ENCODE data around the gene PRRT4.

Gene PRRT4

DNA sequence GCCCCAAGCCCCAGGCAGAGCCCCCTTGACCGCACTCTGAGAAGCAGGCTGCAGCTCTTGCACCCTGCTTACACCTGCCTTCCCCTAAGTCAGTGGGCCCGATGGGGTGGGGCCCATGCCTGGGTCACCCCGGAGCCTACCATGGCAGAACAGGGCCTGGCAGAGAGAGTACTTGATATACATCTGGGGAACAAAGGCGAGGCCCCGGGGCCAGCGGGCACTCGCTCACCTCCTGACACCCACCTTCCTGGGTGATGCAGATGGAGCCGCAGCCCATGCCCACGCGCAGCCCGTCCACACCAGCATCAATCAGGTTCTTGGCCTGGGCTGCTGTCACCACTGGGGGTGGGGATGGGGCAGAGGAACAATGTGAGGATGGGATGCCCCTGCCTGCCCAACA, 34.9 kb upstream of the PRRT4 start:
- Histone ChIP-seq H3K36me3 (ENCODE audit: control insufficient read depth, insufficient read depth, low read length) (peaks cover 66% of the 10 kb centered on the region), H3K9me3 (ENCODE audit: control insufficient read depth, low read length) (no peaks in the 10 kb centered on the region)

DNA sequence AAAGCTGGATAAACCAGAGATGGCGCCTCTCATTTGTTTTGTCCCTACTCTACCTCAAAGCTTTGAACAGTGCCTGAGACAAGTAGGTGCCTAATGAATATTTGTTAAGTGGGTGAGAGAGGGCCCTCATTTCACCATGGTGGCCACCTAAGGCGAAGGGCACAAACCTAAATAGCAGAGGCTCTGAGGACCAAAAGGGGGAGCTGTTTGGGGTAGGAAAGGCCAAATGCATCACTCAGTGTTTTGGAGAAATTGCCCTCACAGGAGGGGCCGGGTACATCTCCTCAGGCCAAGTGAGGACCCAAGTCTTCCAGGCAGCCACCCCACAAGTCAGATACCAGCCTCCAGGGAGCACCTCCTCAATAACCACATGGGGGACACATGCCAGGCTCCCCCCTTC, 34.3 kb upstream of the PRRT4 start:
- H3K4me1 ChIP-seq (ENCODE audit: control insufficient read depth, insufficient read depth, low read length, poor library complexity, severe bottlenecking): no peaks in the 10 kb centered on the region
- H3K9me3 ChIP-seq (ENCODE audit: control insufficient read depth, low read length): no peaks in the 10 kb centered on the region
- peaks cover 59% of the 10 kb centered on the region for H3K36me3 ChIP-seq (ENCODE audit: control insufficient read depth, insufficient read depth, low read length)
- H3K4me3 ChIP-seq (ENCODE audit: insufficient read depth, low read depth, low read length, poor library complexity, severe bottlenecking): no peak overlapping the region
- no peak for DNase-seq
- H3K27ac ChIP-seq (ENCODE audit: insufficient read depth, low read length, poor library complexity, severe bottlenecking): no peak overlapping the region
- no peaks in the 10 kb centered on the region for H3K27me3 ChIP-seq (replicated peaks; ENCODE audit: control insufficient read depth, insufficient read depth, low read length, poor library complexity, severe bottlenecking)

More for the DNA sequence above, 34.9 kb upstream of the PRRT4 start:
- H3K27me3 ChIP-seq (replicated peaks; ENCODE audit: control insufficient read depth, insufficient read depth, low read length, poor library complexity, severe bottlenecking): no peaks in the 10 kb centered on the region
- no peak for DNase-seq
- H3K4me1 ChIP-seq (ENCODE audit: control insufficient read depth, insufficient read depth, low read length, poor library complexity, severe bottlenecking): no peaks in the 10 kb centered on the region
- no peak overlapping the region for H3K4me3 ChIP-seq (ENCODE audit: insufficient read depth, low read depth, low read length, poor library complexity, severe bottlenecking)
- H3K27ac ChIP-seq (ENCODE audit: insufficient read depth, low read length, poor library complexity, severe bottlenecking): no peak overlapping the region

DNA sequence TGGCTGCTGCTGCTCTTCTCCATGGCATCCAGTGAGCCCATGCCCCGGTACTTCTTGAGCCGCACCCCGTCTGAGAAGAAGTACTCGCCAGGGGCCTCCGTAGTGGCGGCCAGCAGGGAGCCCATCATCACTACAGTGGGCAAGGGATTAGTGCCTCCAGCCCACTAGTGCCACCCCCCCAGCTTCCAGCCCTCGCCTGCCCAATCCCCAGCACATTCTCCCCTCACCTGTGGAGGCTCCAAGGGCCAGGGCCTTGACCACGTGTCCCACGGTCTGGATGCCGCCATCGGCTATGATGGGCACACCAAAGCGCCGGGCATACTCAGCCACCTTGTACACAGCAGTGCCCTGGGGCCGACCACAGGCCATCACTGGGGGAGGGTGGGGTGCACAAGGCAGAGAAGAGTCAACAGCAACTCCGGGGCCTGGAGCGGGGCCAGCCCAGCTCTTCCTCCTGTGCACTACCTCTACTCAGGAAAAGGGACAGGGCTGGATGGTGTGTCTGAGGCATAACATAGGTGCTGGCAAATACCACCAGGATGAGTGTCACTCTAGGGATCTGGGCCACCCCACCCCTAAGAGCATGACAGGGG, 33.5 kb upstream of the PRRT4 start:
- H3K27ac ChIP-seq (ENCODE audit: insufficient read depth, low read length, poor library complexity, severe bottlenecking): no peak overlapping the region
- H3K36me3 ChIP-seq (ENCODE audit: control insufficient read depth, insufficient read depth, low read length): peaks cover 53% of the 10 kb centered on the region
- H3K4me1 ChIP-seq (ENCODE audit: control insufficient read depth, insufficient read depth, low read length, poor library complexity, severe bottlenecking): no peaks in the 10 kb centered on the region
- no peaks in the 10 kb centered on the region for H3K27me3 ChIP-seq (replicated peaks; ENCODE audit: control insufficient read depth, insufficient read depth, low read length, poor library complexity, severe bottlenecking)
- no peaks in the 10 kb centered on the region for H3K9me3 ChIP-seq (ENCODE audit: control insufficient read depth, low read length)
- H3K4me3 ChIP-seq (ENCODE audit: insufficient read depth, low read depth, low read length, poor library complexity, severe bottlenecking): no peak overlapping the region
- DNase-seq: no peak

DNA sequence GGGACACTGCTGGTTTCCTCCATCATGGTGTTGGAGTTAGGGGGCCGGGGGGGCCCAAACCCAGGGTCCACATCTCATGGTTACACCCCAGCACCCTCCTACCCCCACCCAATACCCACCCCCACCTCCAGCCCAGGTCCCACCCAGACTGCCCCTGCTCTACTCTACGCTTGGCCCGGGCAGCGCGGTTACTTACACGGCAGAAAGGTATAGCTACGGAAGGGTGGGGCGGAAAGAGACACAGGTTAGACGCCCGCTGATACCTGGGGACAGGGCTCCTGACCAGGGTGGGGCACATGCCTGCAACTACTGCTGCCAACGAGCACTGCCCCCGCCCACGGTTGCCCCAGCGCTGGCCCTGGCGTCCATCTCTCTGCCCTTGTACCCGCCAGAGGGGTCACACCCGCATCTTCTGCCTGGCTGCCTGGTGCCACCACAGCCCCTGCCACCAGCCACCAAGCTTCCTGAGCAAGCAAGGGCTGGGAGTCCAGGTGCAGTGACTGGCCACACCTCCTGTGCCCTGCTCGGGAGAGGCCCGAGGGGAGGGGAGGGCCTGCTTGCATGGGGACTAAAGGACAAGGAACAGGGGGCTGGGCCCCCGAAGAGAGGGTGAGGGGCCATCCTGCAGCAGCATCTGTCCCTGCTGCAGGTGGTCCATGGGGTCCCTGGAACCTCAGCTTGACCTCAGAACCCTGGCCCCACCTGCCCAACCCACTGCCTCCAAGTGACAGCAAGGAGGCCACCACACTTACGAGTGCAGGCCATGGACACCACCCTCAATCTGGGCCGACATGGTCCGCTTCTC, 32.2 kb upstream of the PRRT4 start:
- Histone ChIP-seq H3K4me3 (ENCODE audit: insufficient read depth, low read depth, low read length, poor library complexity, severe bottlenecking) (no peak overlapping the region), H3K4me1 (ENCODE audit: control insufficient read depth, insufficient read depth, low read length, poor library complexity, severe bottlenecking) (no peaks in the 10 kb centered on the region), H3K36me3 (ENCODE audit: control insufficient read depth, insufficient read depth, low read length) (peaks cover 49% of the 10 kb centered on the region), H3K9me3 (ENCODE audit: control insufficient read depth, low read length) (no peaks in the 10 kb centered on the region), H3K27me3 (replicated peaks; ENCODE audit: control insufficient read depth, insufficient read depth, low read length, poor library complexity, severe bottlenecking) (no peaks in the 10 kb centered on the region), H3K27ac (ENCODE audit: insufficient read depth, low read length, poor library complexity, severe bottlenecking) (no peak overlapping the region)
- no peak for DNase-seq

DNA sequence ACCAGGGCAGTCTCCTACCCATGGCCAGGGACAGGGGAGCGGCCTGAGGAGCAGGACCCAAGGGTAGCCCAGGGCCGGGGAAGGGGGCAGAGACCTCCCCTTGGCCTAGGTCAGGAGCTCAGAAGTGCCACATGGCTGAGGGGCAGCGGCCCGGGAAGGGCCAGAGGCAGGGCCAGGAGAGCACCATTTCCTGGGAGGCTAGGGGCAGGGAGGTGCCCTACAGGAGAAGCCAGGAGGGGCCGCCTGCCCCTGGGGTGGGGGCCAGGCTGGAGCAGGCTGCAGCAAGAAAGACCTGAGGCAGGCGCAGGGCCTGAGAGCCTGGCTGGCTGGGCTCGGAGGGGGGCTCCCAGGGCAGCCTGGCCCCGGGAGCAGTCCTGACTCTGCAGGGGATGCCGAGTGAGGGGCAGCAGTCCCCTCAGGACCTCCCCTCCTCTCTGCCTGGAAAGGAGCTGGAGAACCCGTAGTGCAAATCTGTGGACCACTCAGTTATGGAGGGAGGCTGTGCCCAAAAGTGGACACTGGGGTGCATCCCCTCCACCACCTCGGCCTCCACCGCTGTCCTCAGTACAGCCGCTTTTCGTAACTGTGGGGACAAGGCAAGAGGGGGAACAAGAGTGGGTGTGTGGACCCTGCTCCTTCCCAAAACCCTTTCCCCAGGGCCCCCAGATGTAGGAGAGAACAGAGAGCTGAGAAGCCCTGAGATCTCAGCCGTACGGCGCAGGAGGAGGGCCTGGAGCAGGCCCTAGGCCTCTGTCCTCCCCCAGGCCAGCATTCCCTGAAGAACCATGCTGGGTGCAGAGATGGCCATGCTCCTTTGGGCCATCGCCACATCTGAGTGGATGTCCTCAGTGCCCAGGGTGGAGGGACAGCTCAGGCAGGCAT, 31.2 kb upstream of the PRRT4 start:
- no peaks in the 10 kb centered on the region for H3K9me3 ChIP-seq (ENCODE audit: control insufficient read depth, low read length)
- H3K27ac ChIP-seq (ENCODE audit: insufficient read depth, low read length, poor library complexity, severe bottlenecking): no peak overlapping the region
- H3K4me1 ChIP-seq (ENCODE audit: control insufficient read depth, insufficient read depth, low read length, poor library complexity, severe bottlenecking): no peaks in the 10 kb centered on the region
- H3K27me3 ChIP-seq (replicated peaks; ENCODE audit: control insufficient read depth, insufficient read depth, low read length, poor library complexity, severe bottlenecking): no peaks in the 10 kb centered on the region
- peaks cover 41% of the 10 kb centered on the region for H3K36me3 ChIP-seq (ENCODE audit: control insufficient read depth, insufficient read depth, low read length)
- DNase-seq: no peak
- no peak overlapping the region for H3K4me3 ChIP-seq (ENCODE audit: insufficient read depth, low read depth, low read length, poor library complexity, severe bottlenecking)

DNA sequence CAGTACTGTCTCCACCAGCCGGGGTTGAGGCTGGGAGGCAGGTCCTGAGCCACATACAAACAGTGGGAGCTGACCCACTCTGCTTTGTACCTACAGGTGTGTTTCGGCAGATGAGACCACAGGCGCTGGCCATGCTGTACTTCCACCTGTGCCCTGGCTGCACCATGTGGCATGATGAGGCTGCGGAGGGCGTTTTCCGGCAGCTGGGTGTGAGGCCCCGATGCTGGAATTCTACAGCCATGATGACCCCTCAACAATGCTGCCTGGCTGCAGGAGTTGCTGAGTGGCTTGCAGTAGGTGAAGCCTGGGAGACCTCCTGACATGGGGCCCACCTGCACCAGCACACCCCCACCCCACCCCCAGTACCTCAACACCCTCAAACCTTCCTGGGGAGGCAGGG, 30.3 kb upstream of the PRRT4 start:
- Histone ChIP-seq H3K27ac (ENCODE audit: insufficient read depth, low read length, poor library complexity, severe bottlenecking) (no peak overlapping the region), H3K4me1 (ENCODE audit: control insufficient read depth, insufficient read depth, low read length, poor library complexity, severe bottlenecking) (no peaks in the 10 kb centered on the region), H3K36me3 (ENCODE audit: control insufficient read depth, insufficient read depth, low read length) (peaks cover 32% of the 10 kb centered on the region), H3K9me3 (ENCODE audit: control insufficient read depth, low read length) (no peaks in the 10 kb centered on the region), H3K27me3 (replicated peaks; ENCODE audit: control insufficient read depth, insufficient read depth, low read length, poor library complexity, severe bottlenecking) (no peaks in the 10 kb centered on the region), H3K4me3 (ENCODE audit: insufficient read depth, low read depth, low read length, poor library complexity, severe bottlenecking) (no peak overlapping the region)
- no peak for DNase-seq

DNA sequence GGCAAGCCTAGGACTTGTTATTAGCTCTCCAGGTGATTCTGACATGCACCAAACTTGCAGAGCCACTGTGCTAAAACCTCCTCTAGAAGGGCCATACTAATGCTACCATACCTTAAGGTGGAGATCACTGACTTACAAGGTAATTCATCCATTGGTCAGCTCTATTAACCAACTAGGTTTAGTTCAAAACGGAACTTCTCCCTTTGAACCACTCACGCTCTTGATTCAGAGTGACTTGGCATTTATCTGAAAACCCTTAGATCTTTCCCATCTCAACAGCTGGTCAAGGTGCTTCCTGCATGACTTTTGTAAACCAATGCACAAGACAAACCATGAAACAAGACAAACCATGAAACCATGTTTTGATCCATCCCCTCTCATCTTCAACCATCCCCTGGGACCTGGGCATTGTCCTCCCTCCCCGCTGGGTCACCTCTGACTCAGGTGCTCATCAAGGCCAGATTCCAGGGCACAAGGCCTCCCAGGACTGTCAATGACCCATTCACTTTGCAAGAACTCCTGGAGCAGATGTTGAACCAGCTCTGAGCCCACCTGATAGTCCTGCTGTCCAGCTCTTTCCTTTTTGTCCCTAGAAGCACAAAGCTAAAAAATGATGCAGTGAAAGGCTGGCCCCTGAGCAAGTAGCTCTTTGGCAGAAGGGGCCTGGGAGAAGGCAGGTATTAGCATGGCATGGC, 29.5 kb upstream of the PRRT4 start:
- peaks cover 24% of the 10 kb centered on the region for H3K36me3 ChIP-seq (ENCODE audit: control insufficient read depth, insufficient read depth, low read length)

DNA sequence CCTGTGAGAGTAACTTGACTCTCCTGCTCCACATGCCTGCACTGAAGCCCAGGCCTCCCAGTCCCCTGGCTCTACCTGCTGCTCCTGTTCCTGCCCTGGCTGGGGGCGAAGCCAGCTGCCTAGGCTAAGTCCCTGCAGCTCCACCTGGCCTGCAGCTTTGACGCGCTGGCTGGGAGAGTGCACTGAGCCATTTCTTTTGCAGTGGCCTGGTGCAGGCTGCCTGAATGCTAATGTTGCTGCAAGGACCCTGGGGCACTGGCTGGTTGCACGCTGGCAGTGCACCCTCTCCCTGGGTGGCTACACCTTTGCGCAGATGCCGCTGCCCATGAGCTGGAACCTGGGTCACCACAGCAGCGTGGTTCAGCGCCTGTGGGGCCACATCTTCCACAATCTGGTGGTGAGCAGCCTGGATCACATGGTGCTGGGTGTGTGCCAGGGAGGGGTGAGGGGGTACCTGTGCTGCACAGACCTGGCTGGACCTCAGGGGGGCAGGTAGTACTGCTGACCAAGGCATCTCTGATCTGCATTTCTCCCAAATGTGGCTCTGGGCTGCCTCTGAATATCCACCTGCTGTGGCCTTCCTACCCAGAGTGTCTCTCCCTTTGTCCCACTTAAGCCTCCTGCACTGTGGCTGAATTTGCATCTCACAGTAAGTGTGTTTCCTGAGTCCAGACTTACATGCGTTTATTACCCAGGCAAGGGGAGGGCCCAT, 28.3 kb upstream of the PRRT4 start:
- Histone ChIP-seq H3K4me3 (ENCODE audit: insufficient read depth, low read depth, low read length, poor library complexity, severe bottlenecking) (no peak overlapping the region), H3K27ac (ENCODE audit: insufficient read depth, low read length, poor library complexity, severe bottlenecking) (no peak overlapping the region), H3K27me3 (replicated peaks; ENCODE audit: control insufficient read depth, insufficient read depth, low read length, poor library complexity, severe bottlenecking) (no peaks in the 10 kb centered on the region), H3K4me1 (ENCODE audit: control insufficient read depth, insufficient read depth, low read length, poor library complexity, severe bottlenecking) (no peaks in the 10 kb centered on the region), H3K9me3 (ENCODE audit: control insufficient read depth, low read length) (no peaks in the 10 kb centered on the region), H3K36me3 (ENCODE audit: control insufficient read depth, insufficient read depth, low read length) (peaks cover 14% of the 10 kb centered on the region)
- DNase-seq: no peak

More for the DNA sequence above, 29.5 kb upstream of the PRRT4 start:
- no peak overlapping the region for H3K27ac ChIP-seq (ENCODE audit: insufficient read depth, low read length, poor library complexity, severe bottlenecking)
- no peak for DNase-seq
- H3K9me3 ChIP-seq (ENCODE audit: control insufficient read depth, low read length): no peaks in the 10 kb centered on the region
- H3K27me3 ChIP-seq (replicated peaks; ENCODE audit: control insufficient read depth, insufficient read depth, low read length, poor library complexity, severe bottlenecking): no peaks in the 10 kb centered on the region
- no peaks in the 10 kb centered on the region for H3K4me1 ChIP-seq (ENCODE audit: control insufficient read depth, insufficient read depth, low read length, poor library complexity, severe bottlenecking)
- H3K4me3 ChIP-seq (ENCODE audit: insufficient read depth, low read depth, low read length, poor library complexity, severe bottlenecking): no peak overlapping the region

DNA sequence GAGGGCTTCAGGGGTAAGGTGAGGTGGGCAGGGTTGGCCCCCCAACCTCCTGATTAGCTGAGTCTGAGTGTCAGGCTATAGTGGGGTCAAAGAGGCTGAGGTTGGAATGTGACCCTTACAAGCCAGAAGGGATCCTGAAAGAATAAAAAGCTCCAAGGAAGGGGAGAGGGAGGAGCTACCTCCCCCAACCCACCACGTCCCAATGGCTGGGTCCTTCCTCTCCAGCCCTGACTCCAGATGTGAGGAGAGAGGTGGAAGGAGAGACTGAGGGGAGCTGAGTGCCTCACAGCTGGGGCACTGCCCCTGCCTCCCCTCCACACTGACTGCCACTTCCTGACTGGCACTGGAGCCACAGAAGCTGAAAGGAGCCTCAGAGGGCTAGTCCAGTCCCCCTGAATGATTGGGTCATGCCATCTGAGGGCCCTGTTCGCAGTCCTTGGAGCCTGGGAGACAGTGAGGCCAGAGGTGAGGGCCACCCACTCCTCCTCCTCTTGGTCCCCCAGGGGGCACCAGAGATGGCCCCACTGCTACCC, 27.7 kb upstream of the PRRT4 start:
- Histone ChIP-seq H3K4me3 (ENCODE audit: insufficient read depth, low read depth, low read length, poor library complexity, severe bottlenecking) (no peak overlapping the region), H3K36me3 (ENCODE audit: control insufficient read depth, insufficient read depth, low read length) (peaks cover 9% of the 10 kb centered on the region), H3K4me1 (ENCODE audit: control insufficient read depth, insufficient read depth, low read length, poor library complexity, severe bottlenecking) (no peaks in the 10 kb centered on the region), H3K27me3 (replicated peaks; ENCODE audit: control insufficient read depth, insufficient read depth, low read length, poor library complexity, severe bottlenecking) (no peaks in the 10 kb centered on the region), H3K9me3 (ENCODE audit: control insufficient read depth, low read length) (no peaks in the 10 kb centered on the region), H3K27ac (ENCODE audit: insufficient read depth, low read length, poor library complexity, severe bottlenecking) (no peak overlapping the region)
- no peak for DNase-seq
